Smooth muscle cell (in vitro differentiated cells): ENCODE data around the gene WEE2. TPM values are rescaled to one million over a fixed set of nuclear protein-coding genes. Genes with fewer than 3 reads are reported as not detected.

Experiments
- DNase-seq: peaks from one replicate; lab custom pipeline; 2025; ENCODE audit not compliant: unreplicated experiment; lab: John Stamatoyannopoulos, UW
- H2AFZ ChIP-seq: fragments of 200-600 bp; sonication (generic); 2 replicates; pipeline ENCODE4 v1.6.0; 2016; ENCODE audit warnings: antibody characterized with exemption, low read depth, mild to moderate bottlenecking
- H3F3A ChIP-seq: fragments of 200-600 bp; sonication (generic); 2 replicates; pipeline ENCODE4 v1.6.0; 2017; ENCODE audit warnings: antibody characterized with exemption, low read depth
- H3K27ac ChIP-seq: fragments of 200-600 bp; sonication (generic); 2 replicates; pipeline ENCODE4 v1.5.1; 2016; ENCODE audit warnings: low read depth, mild to moderate bottlenecking
- H3K27me3 ChIP-seq: fragments of 200-600 bp; sonication (generic); 2 replicates; pipeline ENCODE4 v1.6.1; 2016; ENCODE audit warnings: low read depth, mild to moderate bottlenecking
- H3K36me3 ChIP-seq: fragments of 200-600 bp; sonication (generic); 2 replicates; pipeline ENCODE4 v1.5.1; 2016; ENCODE audit warnings: low read depth
- H3K4me1 ChIP-seq: fragments of 200-600 bp; sonication (generic); 2 replicates; pipeline ENCODE4 v1.5.1; 2016; ENCODE audit warnings: low read depth
- H3K4me2 ChIP-seq: fragments of 200-600 bp; sonication (generic); 2 replicates; pipeline ENCODE4 v1.6.0; 2016; ENCODE audit warnings: mild to moderate bottlenecking
- H3K4me3 ChIP-seq: fragments of 200-600 bp; sonication (generic); 2 replicates; pipeline ENCODE4 v1.5.1; 2016; ENCODE audit warnings: mild to moderate bottlenecking
- H3K79me2 ChIP-seq: fragments of 200-600 bp; sonication (generic); 2 replicates; pipeline ENCODE4 v1.6.0; 2016; ENCODE audit warnings: low read depth, mild to moderate bottlenecking
- H3K9ac ChIP-seq: fragments of 200-600 bp; sonication (generic); 2 replicates; pipeline ENCODE4 v1.6.0; 2016; ENCODE audit warnings: low read depth
- H3K9me3 ChIP-seq: fragments of 200-600 bp; sonication (generic); replicated peaks from 2 replicates; pipeline ENCODE4 v1.5.1; 2016; ENCODE audit warnings: low read depth
- H4K20me1 ChIP-seq: fragments of 200-600 bp; sonication (generic); 2 replicates; pipeline ENCODE4 v1.6.0; 2016; ENCODE audit warnings: low read depth
- WGBS: methylation state at CpG from one replicate; pipeline ENCODE4 v1.1.7; 2016; ENCODE audit warnings: low lambda C conversion rate; 5-methylcytosine and 5-hydroxymethylcytosine counted together
- polyA plus RNA-seq: library from polyadenylated mRNA; unstranded; fragments of >200 nt; fragmentation: Nextera tagmentation; extraction: Ambion mirVana; gene quantifications from 2 replicates; pipeline ENCODE4 v1.2.1, GENCODE V29; 2016
- total RNA-seq: library from RNA; depleted of rRNA; stranded (reverse); fragments of >200 nt; gene quantifications from 2 replicates; pipeline ENCODE4 v1.2.3, GENCODE V29; 2014
- TF ChIP-seq, protein P1 (sequence below): fragments of 200-600 bp; sonication (generic); IDR thresholded peaks from 2 replicates; pipeline ENCODE4 v1.5.1; 2017; ENCODE audit warnings: borderline replicate concordance, mild to moderate bottlenecking, antibody characterized with exemption; ENCODE audit not compliant: insufficient read depth, poor library complexity, severe bottlenecking

Gene WEE2
- total and polyA plus RNA-seq, 2 experiments from 2014 or later = not detected

DNA sequence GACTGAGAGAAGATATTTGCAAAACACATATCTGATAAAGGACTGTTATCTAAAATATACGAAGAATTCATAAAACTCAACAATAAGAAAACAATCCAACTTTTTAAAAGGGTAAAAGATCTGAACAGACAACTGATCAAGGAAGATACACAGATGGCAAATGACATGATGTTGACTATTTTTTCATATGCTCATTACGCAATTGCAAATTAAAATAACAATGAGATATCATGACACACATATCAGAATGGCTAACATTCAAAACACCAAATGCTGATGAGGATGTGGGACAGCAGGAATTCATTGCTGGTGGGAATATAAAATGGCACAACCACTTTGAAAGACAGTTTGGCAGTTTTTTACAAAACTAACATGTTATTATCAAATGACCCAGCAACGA lies 15.1 kb upstream of the WEE2 start:
- Histone ChIP-seq H3K4me3 (no peak overlapping the region), H3K27me3 (no peaks in the 10 kb centered on the region), H3K36me3 (no peaks in the 10 kb centered on the region), H3F3A (no peaks in the 10 kb centered on the region), H3K9ac (no peak overlapping the region), H4K20me1 (peaks cover 69% of the 10 kb centered on the region), H3K27ac (no peak overlapping the region), H3K4me2 (no peak overlapping the region), H3K9me3 (no peaks in the 10 kb centered on the region), H3K4me1 (no peaks in the 10 kb centered on the region), H2AFZ (no peak overlapping the region), H3K79me2 (peaks cover 10% of the 10 kb centered on the region)
- 93% methylated on average over 3 of the region's 3 CpGs for WGBS
- no peak for DNase-seq
- TF ChIP-seq, protein P1, sequence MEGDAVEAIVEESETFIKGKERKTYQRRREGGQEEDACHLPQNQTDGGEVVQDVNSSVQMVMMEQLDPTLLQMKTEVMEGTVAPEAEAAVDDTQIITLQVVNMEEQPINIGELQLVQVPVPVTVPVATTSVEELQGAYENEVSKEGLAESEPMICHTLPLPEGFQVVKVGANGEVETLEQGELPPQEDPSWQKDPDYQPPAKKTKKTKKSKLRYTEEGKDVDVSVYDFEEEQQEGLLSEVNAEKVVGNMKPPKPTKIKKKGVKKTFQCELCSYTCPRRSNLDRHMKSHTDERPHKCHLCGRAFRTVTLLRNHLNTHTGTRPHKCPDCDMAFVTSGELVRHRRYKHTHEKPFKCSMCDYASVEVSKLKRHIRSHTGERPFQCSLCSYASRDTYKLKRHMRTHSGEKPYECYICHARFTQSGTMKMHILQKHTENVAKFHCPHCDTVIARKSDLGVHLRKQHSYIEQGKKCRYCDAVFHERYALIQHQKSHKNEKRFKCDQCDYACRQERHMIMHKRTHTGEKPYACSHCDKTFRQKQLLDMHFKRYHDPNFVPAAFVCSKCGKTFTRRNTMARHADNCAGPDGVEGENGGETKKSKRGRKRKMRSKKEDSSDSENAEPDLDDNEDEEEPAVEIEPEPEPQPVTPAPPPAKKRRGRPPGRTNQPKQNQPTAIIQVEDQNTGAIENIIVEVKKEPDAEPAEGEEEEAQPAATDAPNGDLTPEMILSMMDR = no peak

DNA sequence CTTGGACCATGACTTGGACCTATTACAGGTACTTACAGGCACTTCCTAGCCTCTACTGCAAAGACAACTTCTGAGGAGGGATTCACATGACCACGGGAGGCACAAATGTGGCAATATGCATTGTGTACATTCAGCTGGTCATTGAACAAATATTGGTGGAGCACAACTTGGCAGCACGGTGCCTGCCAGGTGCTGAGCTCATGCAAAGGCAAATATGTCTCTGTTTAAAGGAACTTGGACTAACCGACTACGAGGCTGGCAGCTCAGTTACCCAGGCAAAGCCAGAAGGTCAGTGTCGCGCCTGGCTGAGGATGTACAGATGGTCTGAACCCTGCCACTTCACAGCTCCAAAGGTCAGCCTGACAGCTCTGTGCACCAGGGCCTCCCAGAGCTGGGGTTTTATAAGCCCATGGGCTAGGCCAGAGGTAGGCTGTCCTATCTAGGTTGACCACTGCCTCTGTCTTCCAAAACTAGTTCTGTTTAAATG lies 12.3 kb upstream of the WEE2 start:
- TF ChIP-seq, protein P1 = no peak
- Histone ChIP-seq H3K27me3 (no peaks in the 10 kb centered on the region), H3K79me2 (peaks cover 10% of the 10 kb centered on the region), H3K4me2 (no peak overlapping the region), H3K4me1 (no peaks in the 10 kb centered on the region), H4K20me1 (peaks cover 77% of the 10 kb centered on the region), H3K9me3 (no peaks in the 10 kb centered on the region), H2AFZ (no peak overlapping the region), H3F3A (no peaks in the 10 kb centered on the region), H3K27ac (no peak overlapping the region), H3K4me3 (no peak overlapping the region), H3K36me3 (no peaks in the 10 kb centered on the region), H3K9ac (no peak overlapping the region)
- 97% methylated on average over 6 of the region's 6 CpGs for WGBS
- DNase-seq = no peak

DNA sequence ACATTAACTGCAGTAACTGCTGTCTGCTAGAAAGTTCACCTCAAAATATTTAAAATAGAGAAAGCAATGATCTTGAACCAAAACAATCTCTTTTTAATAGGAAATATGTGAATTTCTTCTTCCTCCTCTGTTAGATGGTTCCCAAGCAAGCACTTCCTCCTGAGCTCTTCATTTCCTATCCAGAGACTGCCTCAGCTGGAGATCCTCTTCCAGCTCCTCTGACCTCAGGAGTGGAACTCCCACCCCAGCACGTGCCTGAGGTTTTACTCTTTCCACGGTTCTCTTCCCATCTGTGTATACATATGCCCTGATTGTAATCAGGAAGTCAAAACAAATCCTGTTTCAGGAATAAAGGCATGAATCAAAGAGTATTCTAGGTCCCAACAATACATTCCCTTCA lies 11.8 kb upstream of the WEE2 start:
- Histone ChIP-seq H3K4me3 (no peak overlapping the region), H3F3A (no peaks in the 10 kb centered on the region), H3K4me2 (no peak overlapping the region), H4K20me1 (peaks cover 74% of the 10 kb centered on the region), H3K27me3 (no peaks in the 10 kb centered on the region), H3K4me1 (no peaks in the 10 kb centered on the region), H3K36me3 (no peaks in the 10 kb centered on the region), H3K9me3 (no peaks in the 10 kb centered on the region), H3K79me2 (peaks cover 10% of the 10 kb centered on the region), H2AFZ (no peak overlapping the region), H3K27ac (no peak overlapping the region), H3K9ac (no peak overlapping the region)
- 74% methylated on average over 2 of the region's 2 CpGs for WGBS
- no peak for DNase-seq
- TF ChIP-seq, protein P1 = no peak

DNA sequence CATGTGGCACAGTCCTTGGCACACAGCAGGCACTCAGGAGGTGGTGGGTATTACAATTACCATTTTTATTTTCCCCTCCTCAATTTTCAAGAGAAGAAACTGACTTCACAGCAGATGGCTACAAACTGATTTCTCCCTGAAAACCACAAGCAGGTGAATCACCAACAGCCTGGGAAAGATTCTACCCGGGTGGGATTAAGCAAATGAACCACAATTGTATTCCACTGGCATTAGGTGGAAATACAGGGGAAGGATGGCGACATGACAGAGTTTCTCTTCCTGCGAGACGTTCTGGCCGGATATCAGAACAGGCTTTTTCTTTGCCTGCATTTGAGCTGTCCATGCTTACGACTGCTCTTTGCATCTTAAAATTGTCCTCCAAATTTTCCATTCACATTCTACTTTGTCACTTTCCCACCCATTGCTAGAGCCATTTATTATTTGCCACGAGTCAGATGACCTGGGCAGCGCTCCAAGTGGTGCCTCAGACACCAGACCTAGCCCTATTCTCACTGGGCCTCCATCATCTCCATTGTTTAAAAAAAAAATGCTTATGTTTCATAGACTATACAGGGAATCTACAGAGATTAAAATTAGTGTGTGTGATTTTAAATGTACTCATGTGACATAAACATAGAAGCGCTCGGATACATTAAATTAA lies 10.8 kb upstream of the WEE2 start:
- no peak overlapping the region for H2AFZ ChIP-seq
- H3K9me3 ChIP-seq = no peaks in the 10 kb centered on the region
- DNase-seq = no peak
- no peak overlapping the region for H3K4me3 ChIP-seq
- no peaks in the 10 kb centered on the region for H3K36me3 ChIP-seq
- no peaks in the 10 kb centered on the region for H3K27me3 ChIP-seq
- peaks cover 64% of the 10 kb centered on the region for H4K20me1 ChIP-seq
- TF ChIP-seq, protein P1 = no peak
- H3F3A ChIP-seq = peaks cover 2% of the 10 kb centered on the region
- WGBS = 76% methylated on average over 10 of the region's 10 CpGs
- H3K27ac ChIP-seq = peak overlapping the region; percentile 24
- H3K4me1 ChIP-seq = peaks cover 1% of the 10 kb centered on the region
- H3K79me2 ChIP-seq = peaks cover 10% of the 10 kb centered on the region
- H3K4me2 ChIP-seq = peak overlapping the region; percentile 37
- no peak overlapping the region for H3K9ac ChIP-seq
